HG03354 (cell line): ENCODE data around the gene MTRR.

Source experiments
- ATAC-seq: cut with Tn5 transposase; IDR thresholded peaks from one replicate; pipeline ENCODE4 v1.9.1; 2021; ENCODE audit warnings: mild to moderate bottlenecking; ENCODE audit not compliant: unreplicated experiment, poor library complexity, severe bottlenecking

Gene MTRR

DNA sequence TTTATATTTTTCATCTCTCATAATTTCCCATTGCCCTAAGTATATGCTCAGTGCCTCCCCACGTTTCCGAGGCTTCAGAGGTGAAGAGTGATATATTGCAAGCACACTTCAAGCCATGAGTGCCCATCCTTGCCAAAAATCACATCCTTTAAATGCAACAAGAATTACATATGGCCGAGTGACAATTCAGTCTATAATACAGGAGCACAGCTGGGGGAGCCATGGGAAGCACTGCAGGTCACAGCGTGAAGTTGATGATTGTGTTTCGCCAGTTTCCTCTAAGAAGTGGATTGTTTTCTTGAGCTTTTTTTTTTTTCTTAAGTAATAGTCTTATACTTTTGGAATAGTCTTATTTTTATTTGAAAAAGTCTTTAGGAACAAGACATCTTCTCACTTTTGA, 61.1 kb downstream of the MTRR start:
- no peak for ATAC-seq

DNA sequence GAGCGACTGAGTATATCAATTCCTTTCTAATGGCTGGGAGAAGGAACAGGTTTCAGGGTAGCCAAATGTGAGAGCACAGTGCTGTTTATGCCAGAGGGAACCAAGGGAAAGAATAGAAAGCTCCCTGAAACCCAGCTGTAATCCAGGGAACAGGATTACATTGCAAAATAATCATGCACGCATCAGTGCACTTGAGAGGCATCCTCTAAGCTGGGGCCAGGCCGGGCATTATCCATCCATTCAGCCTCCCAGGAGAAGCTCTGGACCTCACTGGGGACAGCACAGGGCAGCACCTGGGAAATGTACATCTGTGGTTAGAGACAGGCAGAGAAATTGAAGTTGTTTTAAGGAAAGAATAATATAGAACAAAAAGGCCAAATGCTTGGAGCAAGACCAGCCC, 72.7 kb downstream of the MTRR start:
- no peak for ATAC-seq

DNA sequence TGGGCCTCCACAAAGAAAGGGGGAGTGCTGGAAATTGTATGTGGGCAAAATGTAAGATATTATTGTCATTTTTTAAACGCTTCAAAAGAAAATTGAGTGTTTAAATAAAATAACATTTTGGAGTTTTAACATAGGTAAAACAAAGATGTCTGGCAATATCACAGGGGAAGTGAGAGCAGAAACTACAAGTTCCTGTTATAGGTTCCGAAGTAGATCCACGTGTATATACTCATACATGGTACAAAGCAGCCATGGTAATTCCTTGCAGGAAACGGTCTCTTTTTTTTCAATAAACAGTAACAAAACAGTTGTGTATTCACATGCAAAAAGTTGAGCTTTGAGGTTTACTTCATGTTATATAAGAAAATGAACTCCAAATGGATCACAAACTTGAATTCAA, 78.4 kb downstream of the MTRR start:
- no peak for ATAC-seq
